ENCODE results near the gene ABHD12. TPM values are rescaled to one million over a fixed set of nuclear protein-coding genes. Genes with fewer than 3 reads are reported as not detected.

The ABHD12 gene
- total RNA-seq = 21.7 and 21.9 TPM in 2 replicates

DNA sequence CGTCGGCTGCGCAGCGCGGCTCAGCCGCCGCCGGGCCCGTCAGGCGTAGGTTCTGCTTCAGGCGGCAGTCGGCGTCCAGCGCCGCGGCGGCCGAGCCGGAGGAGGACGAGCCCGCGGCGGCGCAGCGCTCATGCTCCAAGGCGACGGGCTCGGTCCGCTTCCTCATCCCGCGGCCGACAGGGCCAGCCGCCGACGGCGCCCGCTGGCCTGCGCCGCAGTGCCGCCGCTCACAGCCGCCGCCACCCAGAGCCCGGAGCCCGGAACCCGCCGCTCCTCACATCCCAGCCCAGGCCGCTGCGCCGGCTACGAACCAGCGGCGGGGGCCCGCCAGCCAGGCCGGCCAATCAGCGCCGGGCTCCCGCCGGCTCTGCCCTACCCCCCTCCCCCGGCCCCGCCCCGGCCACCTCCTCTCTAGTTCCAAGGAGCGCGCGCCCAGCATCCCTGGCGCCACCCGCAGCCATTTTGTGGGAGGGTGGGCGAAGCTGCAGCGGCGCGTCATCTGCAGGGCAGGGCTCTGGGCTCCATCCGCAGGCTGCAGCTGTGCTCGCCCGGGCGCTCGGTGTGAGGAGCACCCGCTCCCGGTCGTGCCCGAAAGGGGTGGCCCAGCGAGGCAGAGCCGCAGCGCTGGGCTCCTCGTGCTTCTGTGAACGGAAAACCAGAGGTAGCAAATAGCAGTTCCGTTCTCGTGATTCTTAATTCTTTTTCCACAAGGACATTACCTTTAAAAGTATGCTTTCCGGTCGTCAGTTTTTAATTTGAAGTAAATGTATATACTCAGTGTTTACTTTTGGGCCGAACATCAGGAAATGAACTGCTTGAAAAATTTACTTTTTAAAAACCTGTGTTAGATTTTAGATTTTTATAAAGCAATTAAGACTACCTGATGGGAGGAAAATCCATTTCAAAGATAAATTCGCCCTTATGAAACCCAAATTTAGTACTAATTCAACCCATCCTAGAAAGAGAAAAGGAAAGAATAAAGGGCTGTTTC lies at the start of gene ABHD12:
ABHD12 (minus strand) TSS at position 298 of the 991 bp plus-strand sequence; CDS start at position 166, 132 bp downstream.

DNA sequence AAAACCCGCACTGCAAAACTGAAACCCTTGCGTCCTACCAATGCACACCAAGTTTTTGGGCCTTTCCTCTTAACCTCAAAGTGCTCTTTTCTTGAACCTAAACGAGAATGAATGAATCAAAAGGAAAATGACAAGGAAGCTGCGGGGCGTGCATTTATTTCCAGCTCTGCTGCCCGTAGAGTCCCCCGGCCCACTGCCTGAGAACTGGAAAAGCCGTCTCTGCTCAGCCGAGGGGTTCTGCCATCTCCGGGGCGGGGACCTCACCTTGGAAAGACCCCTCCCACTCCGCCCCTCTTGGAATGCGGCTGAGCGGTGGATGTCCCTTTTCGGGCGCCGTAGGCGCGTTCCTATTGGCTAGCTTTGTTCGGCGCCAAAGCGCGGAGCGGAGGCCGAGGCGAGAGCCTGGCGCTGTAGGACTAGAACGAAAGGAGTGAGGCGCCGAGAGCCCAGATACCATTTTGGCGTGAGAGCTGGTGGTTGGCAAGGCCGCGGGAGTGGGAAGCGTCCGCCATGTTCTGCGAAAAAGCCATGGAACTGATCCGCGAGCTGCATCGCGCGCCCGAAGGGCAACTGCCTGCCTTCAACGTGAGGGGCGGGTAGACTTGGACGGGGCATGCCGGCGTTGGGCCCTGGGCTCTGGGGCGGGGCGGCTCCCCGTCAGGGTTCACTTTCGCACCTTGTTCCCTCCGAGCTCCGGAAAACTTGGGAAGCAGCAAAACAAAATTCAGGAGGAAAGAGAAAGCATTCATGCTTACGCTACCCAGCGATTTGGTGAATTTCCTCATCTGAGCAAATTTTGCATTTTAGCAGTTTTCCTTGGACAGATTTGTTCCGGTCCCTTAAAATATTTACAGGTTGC lies 16.9 kb upstream of the ABHD12 start, which contains the start of gene GINS1:
GINS1 (plus strand) TSS at position 363 of the 859 bp plus-strand sequence; CDS start at position 511, 148 bp downstream.

Other genes with a start within 250 kb of the ABHD12 start
- 69.2 and 86.1 TPM in 2 replicates for gene ENTPD6, start 195.1 kb downstream of the ABHD12 start, total RNA-seq
- gene PYGB, start 142.8 kb downstream of the ABHD12 start, total RNA-seq = 190 and 357 TPM in 2 replicates
- gene GINS1, start 16.8 kb upstream of the ABHD12 start, total RNA-seq = 1.7 and 6.0 TPM in 2 replicates
- gene NINL, start 194.7 kb upstream of the ABHD12 start, total RNA-seq = 5.1 and 5.3 TPM in 2 replicates
- gene NANP, start 233.2 kb upstream of the ABHD12 start, total RNA-seq = 3.4 and 5.1 TPM in 2 replicates

All from tracheal epithelial cell (primary cell).